Measurements from ENCODE around the gene SYNE2. TPM values are rescaled to one million over a fixed set of nuclear protein-coding genes. Genes with fewer than 3 reads are reported as not detected.

The SYNE2 gene
- total RNA-seq, 1 donor from 2014 or later = 36.6 TPM

DNA sequence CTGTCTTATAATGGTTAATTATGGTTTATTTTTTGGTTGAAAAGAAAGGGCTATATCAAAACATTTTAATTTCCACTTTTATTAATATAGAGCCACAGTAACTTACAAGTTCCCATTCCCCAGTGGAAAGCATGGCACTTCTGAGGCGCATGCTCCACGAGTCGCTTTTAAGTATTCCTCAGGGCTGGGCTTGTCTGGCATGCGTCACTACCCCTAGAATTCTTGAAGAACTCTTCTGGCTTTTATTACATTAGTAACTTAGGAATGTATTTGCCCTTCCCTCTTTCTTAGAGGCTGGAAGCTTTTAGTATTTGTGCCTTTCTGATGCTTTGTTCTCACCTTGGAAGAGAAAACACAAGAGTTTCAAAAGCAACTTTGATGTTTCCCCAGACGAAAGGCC lies 360.3 kb downstream of the SYNE2 start:
- Histone ChIP-seq H3K27me3 (ENCODE audit: control insufficient read depth, insufficient read depth, low read length) (no peaks in the 10 kb centered on the region), H3K36me3 (ENCODE audit: control insufficient read depth, insufficient read depth, low read length) (peaks cover 39% of the 10 kb centered on the region), H3K4me3 (ENCODE audit: low read depth, low read length) (no peak overlapping the region)
- FAIRE-seq (no peak), DNase-seq (ENCODE audit: low read depth) (peak; percentile 86)
- TF ChIP-seq, protein P1, sequence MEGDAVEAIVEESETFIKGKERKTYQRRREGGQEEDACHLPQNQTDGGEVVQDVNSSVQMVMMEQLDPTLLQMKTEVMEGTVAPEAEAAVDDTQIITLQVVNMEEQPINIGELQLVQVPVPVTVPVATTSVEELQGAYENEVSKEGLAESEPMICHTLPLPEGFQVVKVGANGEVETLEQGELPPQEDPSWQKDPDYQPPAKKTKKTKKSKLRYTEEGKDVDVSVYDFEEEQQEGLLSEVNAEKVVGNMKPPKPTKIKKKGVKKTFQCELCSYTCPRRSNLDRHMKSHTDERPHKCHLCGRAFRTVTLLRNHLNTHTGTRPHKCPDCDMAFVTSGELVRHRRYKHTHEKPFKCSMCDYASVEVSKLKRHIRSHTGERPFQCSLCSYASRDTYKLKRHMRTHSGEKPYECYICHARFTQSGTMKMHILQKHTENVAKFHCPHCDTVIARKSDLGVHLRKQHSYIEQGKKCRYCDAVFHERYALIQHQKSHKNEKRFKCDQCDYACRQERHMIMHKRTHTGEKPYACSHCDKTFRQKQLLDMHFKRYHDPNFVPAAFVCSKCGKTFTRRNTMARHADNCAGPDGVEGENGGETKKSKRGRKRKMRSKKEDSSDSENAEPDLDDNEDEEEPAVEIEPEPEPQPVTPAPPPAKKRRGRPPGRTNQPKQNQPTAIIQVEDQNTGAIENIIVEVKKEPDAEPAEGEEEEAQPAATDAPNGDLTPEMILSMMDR (IDR thresholded peaks at IDR 0.05; ENCODE audit: insufficient read depth, low read length, severe bottlenecking) = no peak

DNA sequence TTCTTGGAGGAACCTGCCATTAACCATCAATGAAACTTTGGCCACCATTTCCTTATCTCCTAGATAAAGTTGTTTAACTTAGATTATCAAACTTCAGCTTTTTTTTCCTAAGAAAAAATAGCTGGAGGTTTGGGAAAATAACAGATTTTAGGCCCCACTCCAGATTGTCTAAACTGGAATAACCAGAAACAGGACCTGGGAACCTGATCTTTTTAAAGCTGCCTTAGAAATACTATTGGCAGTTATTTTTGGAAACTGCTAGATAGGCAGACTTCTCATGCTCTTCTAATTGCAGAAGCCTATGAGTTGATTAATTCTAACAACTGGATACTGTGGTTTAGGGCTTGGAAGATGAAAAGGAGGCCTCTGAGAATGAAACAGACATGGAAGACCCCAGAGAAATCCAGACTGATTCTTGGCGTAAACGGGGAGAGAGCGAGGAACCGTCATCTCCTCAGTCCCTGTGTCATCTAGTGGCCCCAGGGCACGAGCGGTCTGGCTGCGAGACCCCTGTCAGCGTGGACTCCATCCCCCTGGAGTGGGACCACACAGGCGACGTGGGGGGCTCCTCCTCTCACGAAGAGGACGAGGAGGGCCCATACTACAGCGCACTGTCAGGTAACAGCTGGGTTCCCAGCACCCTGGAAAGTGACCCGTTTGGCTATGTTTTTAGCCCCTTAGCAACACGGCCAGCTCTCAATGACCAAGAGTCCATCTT lies 361.2 kb downstream of the SYNE2 start:
- DNase-seq (ENCODE audit: low read depth) = no peak
- no peaks in the 10 kb centered on the region for H3K27me3 ChIP-seq (ENCODE audit: control insufficient read depth, insufficient read depth, low read length)
- no peak for FAIRE-seq
- TF ChIP-seq, protein P1 (IDR thresholded peaks at IDR 0.05; ENCODE audit: insufficient read depth, low read length, severe bottlenecking) = no peak
- peaks cover 33% of the 10 kb centered on the region for H3K36me3 ChIP-seq (ENCODE audit: control insufficient read depth, insufficient read depth, low read length)
- H3K4me3 ChIP-seq (ENCODE audit: low read depth, low read length) = no peak overlapping the region

DNA sequence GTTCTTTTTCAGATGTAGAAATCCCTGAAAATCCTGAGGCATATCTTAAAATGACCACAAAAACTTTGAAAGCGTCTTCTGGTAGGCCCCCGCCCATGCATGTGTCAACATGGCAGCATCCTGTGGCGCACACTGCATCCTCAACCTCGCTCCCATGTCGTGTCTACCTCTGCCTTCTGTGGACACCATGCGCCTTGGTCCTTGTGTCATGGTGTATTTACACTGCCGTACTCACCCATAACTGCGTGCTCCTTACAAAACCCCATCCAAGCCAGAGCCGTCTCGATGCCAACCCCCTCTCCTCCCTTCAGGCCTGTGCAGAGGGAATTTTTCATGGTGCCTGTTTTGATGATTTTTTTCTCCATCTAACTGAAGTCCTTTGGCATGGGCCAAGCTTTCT lies 362.5 kb downstream of the SYNE2 start:
- no peaks in the 10 kb centered on the region for H3K27me3 ChIP-seq (ENCODE audit: control insufficient read depth, insufficient read depth, low read length)
- H3K4me3 ChIP-seq (ENCODE audit: low read depth, low read length) = no peak overlapping the region
- TF ChIP-seq, protein P1 (IDR thresholded peaks at IDR 0.05; ENCODE audit: insufficient read depth, low read length, severe bottlenecking) = no peak
- H3K36me3 ChIP-seq (ENCODE audit: control insufficient read depth, insufficient read depth, low read length) = peaks cover 33% of the 10 kb centered on the region
- no peak for FAIRE-seq
- no peak for DNase-seq (ENCODE audit: low read depth)

DNA sequence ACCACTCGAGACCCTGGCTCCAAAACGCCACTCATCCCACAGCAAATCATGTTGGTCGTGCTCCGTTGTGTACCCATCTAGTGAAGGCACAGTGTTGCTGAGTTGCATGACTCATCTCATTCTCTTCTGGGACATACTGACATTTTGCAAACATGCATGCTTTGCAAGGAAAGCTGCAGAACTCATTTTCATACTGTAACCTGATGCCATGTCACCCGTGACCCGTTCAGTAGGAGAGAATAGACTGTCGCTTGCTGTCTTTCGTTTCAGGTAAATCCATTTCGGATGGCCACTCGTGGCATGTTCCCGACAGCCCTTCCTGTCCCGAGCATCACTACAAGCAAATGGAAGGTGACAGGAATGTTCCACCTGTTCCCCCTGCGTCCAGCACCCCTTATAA lies 363.2 kb downstream of the SYNE2 start:
- DNase-seq (ENCODE audit: low read depth) (no peak), FAIRE-seq (peak; percentile 83)
- H3K36me3 ChIP-seq (ENCODE audit: control insufficient read depth, insufficient read depth, low read length) = peaks cover 37% of the 10 kb centered on the region
- H3K4me3 ChIP-seq (ENCODE audit: low read depth, low read length) = no peak overlapping the region
- TF ChIP-seq, protein P1 (IDR thresholded peaks at IDR 0.05; ENCODE audit: insufficient read depth, low read length, severe bottlenecking) = no peak
- H3K27me3 ChIP-seq (ENCODE audit: control insufficient read depth, insufficient read depth, low read length) = no peaks in the 10 kb centered on the region

DNA sequence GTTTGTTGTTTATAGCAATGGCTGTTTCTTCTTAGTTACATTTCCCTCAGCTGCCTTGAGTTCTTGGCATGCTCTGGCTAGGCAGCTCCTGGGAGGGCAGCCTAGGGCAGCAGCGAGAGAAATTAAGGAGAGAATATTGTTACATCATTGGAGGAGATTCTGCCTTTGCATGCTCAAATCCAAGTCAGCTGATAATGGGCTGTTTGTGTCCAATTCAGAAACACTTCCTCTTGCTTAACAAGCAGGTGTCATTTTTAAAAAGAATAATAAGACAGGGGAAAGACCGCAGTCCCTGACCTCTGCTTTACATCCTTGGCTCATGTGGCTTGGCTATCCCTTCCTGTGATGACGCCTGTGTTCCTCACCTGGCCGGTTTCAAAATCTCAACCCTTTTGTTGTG lies 364.5 kb downstream of the SYNE2 start:
- TF ChIP-seq, protein P1 (IDR thresholded peaks at IDR 0.05; ENCODE audit: insufficient read depth, low read length, severe bottlenecking) = no peak
- H3K36me3 ChIP-seq (ENCODE audit: control insufficient read depth, insufficient read depth, low read length) = peaks cover 39% of the 10 kb centered on the region
- FAIRE-seq (no peak), DNase-seq (ENCODE audit: low read depth) (peak; percentile 58)
- no peaks in the 10 kb centered on the region for H3K27me3 ChIP-seq (ENCODE audit: control insufficient read depth, insufficient read depth, low read length)
- no peak overlapping the region for H3K4me3 ChIP-seq (ENCODE audit: low read depth, low read length)

DNA sequence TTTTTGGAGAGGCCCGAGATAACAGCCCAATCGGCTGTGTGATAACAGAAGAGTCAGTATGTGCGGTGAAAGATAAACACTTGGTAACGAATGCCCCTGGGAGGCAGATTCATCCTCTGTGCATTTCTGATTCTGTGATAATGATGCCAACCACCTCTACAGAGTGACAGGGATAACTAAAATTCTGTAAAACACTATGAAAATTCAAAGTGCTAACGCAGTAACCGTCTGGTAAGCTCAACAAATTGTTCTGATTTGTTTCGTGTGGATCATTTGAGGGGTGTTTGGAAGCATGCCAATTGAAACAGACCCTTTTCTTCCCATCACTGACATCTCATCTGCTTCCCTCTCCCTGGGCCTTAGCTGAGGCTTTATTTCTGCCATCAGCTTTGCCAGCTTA lies 365.0 kb downstream of the SYNE2 start:
- no peaks in the 10 kb centered on the region for H3K27me3 ChIP-seq (ENCODE audit: control insufficient read depth, insufficient read depth, low read length)
- FAIRE-seq = no peak
- DNase-seq (ENCODE audit: low read depth) = no peak
- TF ChIP-seq, protein P1 (IDR thresholded peaks at IDR 0.05; ENCODE audit: insufficient read depth, low read length, severe bottlenecking) = no peak
- H3K4me3 ChIP-seq (ENCODE audit: low read depth, low read length) = no peak overlapping the region
- H3K36me3 ChIP-seq (ENCODE audit: control insufficient read depth, insufficient read depth, low read length) = peaks cover 40% of the 10 kb centered on the region

Measured in bronchial epithelial cell (primary cell).